Upper lobe of left lung (tissue), 6 donors: ENCODE results near the gene ANKRD11. TPM values are rescaled to one million over a fixed set of nuclear protein-coding genes. Genes with fewer than 3 reads are reported as not detected.
"Not testable (repeated sequence)": the region's sequence is repeated elsewhere in the genome, so short reads cannot be mapped to it uniquely, and the experiment has no call there.

Source experiments
- ATAC-seq, 2 donors: fragments of 200-7000 bp; cut with Tn5 transposase; one replicate each; pipeline ENCODE4 v1.9.1; 2022; ENCODE audit warnings: mild to moderate bottlenecking in 2 of 2, moderate library complexity in 2 of 2; ENCODE audit not compliant: low FRiP score in 2 of 2
- DNase-seq, 2 donors: peaks; one replicate each; pipeline ENCODE4 v3.0.0-alpha.2; 2019 to 2020
- H3K27ac ChIP-seq, 4 donors: fragments of 200-600 bp; sonication (generic); one replicate each; pipeline ENCODE4 v1.5.1; 2016 to 2019
- H3K27me3 ChIP-seq, 4 donors: fragments of 200-600 bp; sonication (generic); one replicate each; pipeline ENCODE4 v1.5.1; 2017 to 2019
- H3K36me3 ChIP-seq, 4 donors: fragments of 200-600 bp; sonication (generic); one replicate each; pipeline ENCODE4 v1.5.1; 2016 to 2019
- H3K4me1 ChIP-seq, 4 donors: fragments of 200-600 bp; sonication (generic); one replicate each; pipeline ENCODE4 v1.5.1; 2018 to 2019
- H3K4me3 ChIP-seq, 4 donors: fragments of 200-600 bp; sonication (generic); one replicate each; pipeline ENCODE4 v1.5.1; 2017 to 2019; ENCODE audit warnings: mild to moderate bottlenecking in 2 of 4, moderate library complexity in 1 of 4
- H3K9me3 ChIP-seq, 4 donors: fragments of 200-600 bp; sonication (generic); one replicate each; pipeline ENCODE4 v1.5.1; 2018 to 2019
- EP300 ChIP-seq, 4 donors: sonication (generic); formaldehyde crosslinking; IDR thresholded peaks; one replicate each; pipeline ENCODE4 v1.5.1; 2017; ENCODE audit warnings: antibody characterized with exemption in 4 of 4, control low read depth in 2 of 4
- POLR2A ChIP-seq, 4 donors: fragments of 450-650 bp; IDR thresholded peaks; one replicate each; pipeline ENCODE4 v1.5.1; 2016 to 2017; ENCODE audit warnings: antibody characterized with exemption in 4 of 4, mild to moderate bottlenecking in 2 of 4
- POLR2AphosphoS5 ChIP-seq, 2 donors: sonication (generic); formaldehyde crosslinking; IDR thresholded peaks; one replicate each; pipeline ENCODE4 v1.5.1; 2017; ENCODE audit warnings: antibody characterized with exemption in 2 of 2
- WGBS, 2 donors: methylation state at CpG; one replicate each; pipeline ENCODE4 v1.1.5; 2017 to 2018; 5-methylcytosine and 5-hydroxymethylcytosine counted together
- total RNA-seq, 6 donors: library from RNA; depleted of rRNA in 4 of 6; stranded (reverse); fragments of >200 nt in 4 of 6; gene quantifications; one replicate each; pipeline versions ENCODE4 v1.1.0 to v1.2.1, GENCODE V29; 2016 to 2021
- TF ChIP-seq, protein P1 (sequence below), 6 experiments: fragments of 450-650 bp in 4 of 6; fragments of 200-600 bp in 2 of 6; sonication (generic) in 2 of 6; IDR thresholded peaks; one replicate each; pipeline ENCODE4 v1.5.1; 2016 to 2019; ENCODE audit warnings: antibody characterized with exemption in 6 of 6
- donor health status: DM: no; HTN: no; CAD: no; lungs with moderate emphysema.
- donor health status: DM: no; HTN: yes; CAD: no; lungs with severe emphysema.

Gene ANKRD11
- total RNA-seq, 6 donors from 2014 or later = 92.4 to 313 (median 134) TPM

DNA sequence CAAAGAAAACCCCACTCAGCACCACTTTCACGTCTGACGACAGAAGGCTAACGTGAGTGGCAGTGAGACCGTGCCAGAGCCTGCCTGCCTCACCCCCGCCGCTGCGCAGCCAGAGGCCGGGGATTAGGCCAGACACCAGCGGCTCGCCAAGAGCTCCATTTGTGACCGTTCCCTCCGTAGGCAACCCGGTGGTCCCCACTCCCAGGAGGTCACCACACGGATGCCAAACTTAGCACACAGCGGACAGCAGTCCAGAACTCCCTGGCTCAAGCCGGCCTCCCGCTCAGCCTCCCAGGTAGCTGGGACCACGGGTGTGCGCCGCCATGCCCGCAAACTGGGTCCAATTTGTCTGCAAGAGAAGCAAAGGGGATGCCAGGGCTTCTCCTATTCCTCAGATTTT is 104.6 kb downstream of the ANKRD11 start:
- TF ChIP-seq POLR2AphosphoS5 (IDR thresholded peaks at IDR 0.05) = no peak
- no peak for ATAC-seq
- DNase-seq = no peak
- WGBS, 2 donors = 95 to 96% methylated on average over 17 to 21 of the region's 21 CpGs
- H3K27ac ChIP-seq = no peak overlapping the region
- no peaks in the 10 kb centered on the region for H3K27me3 ChIP-seq
- peaks cover 28 to 57% (median 38%) of the 10 kb centered on the region in 4 donors for H3K4me1 ChIP-seq
- no peak overlapping the region for H3K4me3 ChIP-seq
- H3K9me3 ChIP-seq = no peaks in the 10 kb centered on the region
- no peaks in the 10 kb centered on the region for H3K36me3 ChIP-seq

DNA sequence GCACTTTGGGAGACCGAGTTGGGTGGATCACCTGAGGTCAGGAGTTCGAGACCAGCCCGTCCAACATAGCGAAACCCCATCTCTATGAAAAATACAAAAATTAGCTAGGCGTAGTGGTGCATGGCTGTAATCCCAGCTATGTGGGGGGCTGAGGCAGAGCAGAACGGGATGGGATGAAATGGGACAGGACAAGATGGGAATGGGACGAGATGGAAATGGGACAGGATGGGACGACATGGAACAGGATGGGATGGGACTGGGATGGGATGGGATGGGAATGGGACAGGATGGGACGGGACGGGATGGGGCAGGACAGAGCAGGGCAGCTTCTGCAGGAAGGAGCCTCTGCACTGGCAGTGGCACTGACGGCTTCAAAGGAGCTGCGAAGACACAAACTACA is 106.1 kb downstream of the ANKRD11 start:
- Histone ChIP-seq H3K9me3 (no peaks in the 10 kb centered on the region), H3K36me3 (no peaks in the 10 kb centered on the region), H3K27me3 (no peaks in the 10 kb centered on the region), H3K4me3 (no peak overlapping the region), H3K4me1 (peaks cover 31 to 71% (median 41%) of the 10 kb centered on the region in 4 donors), H3K27ac (no peak overlapping the region)
- WGBS, 2 donors = 89 to 93% methylated on average over 12 of the region's 12 CpGs
- ATAC-seq (no peak), DNase-seq (no peak)
- TF ChIP-seq POLR2AphosphoS5 (IDR thresholded peaks at IDR 0.05) = no peak
- TF ChIP-seq EP300 (IDR thresholded peaks at IDR 0.05) = no peak
- TF ChIP-seq, protein P1, sequence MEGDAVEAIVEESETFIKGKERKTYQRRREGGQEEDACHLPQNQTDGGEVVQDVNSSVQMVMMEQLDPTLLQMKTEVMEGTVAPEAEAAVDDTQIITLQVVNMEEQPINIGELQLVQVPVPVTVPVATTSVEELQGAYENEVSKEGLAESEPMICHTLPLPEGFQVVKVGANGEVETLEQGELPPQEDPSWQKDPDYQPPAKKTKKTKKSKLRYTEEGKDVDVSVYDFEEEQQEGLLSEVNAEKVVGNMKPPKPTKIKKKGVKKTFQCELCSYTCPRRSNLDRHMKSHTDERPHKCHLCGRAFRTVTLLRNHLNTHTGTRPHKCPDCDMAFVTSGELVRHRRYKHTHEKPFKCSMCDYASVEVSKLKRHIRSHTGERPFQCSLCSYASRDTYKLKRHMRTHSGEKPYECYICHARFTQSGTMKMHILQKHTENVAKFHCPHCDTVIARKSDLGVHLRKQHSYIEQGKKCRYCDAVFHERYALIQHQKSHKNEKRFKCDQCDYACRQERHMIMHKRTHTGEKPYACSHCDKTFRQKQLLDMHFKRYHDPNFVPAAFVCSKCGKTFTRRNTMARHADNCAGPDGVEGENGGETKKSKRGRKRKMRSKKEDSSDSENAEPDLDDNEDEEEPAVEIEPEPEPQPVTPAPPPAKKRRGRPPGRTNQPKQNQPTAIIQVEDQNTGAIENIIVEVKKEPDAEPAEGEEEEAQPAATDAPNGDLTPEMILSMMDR (IDR thresholded peaks at IDR 0.05) = no peak
- TF ChIP-seq POLR2A (IDR thresholded peaks at IDR 0.05) = no peak

DNA sequence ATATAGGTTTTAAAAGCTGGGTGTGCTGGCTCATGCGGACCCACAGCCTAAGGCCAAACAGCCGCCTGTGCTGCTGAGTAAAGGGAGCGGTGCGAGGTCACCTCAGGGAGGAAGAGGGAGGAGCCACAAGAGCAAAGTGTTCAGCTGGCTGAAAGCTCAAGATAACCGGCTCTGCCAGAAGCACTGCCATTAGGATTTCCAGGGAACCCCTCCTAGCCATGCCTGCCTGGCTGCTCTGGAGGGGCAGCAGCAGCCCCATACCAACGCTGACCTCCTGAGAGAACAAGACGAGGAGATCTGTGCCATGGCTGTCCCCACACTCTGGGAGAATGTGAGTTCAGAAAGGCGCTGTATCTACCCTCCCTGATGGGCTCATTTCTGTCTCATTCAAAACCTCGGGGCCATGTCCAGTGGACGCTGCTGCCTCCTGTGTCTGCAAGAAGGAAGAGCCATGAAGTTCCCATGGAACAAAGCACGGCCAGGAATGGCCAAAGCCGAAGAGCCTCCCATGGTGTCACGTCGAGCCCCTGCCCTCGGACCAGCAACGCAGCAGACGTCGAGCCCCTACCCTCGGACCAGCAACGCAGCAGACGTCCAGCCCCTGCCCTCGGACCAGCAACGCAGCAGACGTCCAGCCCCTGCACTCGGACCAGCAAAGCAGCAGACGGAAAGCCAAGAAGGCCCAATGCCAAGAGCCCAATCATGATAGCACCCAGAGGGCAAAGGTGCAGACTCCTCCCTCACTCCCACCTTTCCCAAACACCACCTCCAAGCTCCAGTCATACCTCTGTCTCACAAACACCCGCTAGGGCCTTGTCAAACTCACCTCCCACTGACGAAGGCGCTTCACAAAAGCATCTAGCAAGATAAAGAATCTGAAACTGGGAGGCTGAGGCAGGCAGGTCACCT is 107.0 kb downstream of the ANKRD11 start:
- Histone ChIP-seq H3K4me1 (peaks cover 38 to 78% (median 43%) of the 10 kb centered on the region in 4 donors), H3K9me3 (no peaks in the 10 kb centered on the region), H3K36me3 (no peaks in the 10 kb centered on the region), H3K4me3 (no peak overlapping the region), H3K27ac (peak overlapping the region in 1 of 4 donors; percentile 7), H3K27me3 (no peaks in the 10 kb centered on the region)
- TF ChIP-seq POLR2A (IDR thresholded peaks at IDR 0.05) = no peak
- DNase-seq = peak in 1 of 2 donors; percentile 66
- WGBS, 2 donors = 59 to 63% methylated on average over 14 to 29 of the region's 29 CpGs
- ATAC-seq = peak; percentile 56 to 73

DNA sequence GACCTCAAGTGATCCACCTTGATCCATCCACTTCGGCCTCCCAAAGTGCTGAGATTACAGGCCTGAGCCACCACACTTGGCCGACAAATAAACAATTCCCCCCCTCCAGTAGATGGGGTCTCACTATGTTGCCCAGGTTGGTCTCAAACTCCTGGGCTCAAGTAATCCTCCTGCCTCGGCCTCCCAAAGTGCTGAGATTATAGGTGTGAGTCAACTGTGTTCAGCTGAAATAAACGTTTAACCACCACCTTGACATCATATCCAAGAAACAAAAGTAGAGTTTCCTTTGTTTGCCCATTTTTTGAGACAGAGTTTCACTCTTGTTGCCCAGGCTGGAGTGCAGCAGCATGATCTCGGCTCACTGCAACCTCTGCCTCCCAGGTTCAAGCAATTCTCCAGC is 107.8 kb downstream of the ANKRD11 start:
- DNase-seq, H3K4me3 ChIP-seq, H3K9me3 ChIP-seq, H3K27me3 ChIP-seq, H3K36me3 ChIP-seq, ATAC-seq: not testable (repeated sequence)
- H3K4me1 ChIP-seq = peaks cover 39 to 78% (median 43%) of the 10 kb centered on the region in 4 donors
- peak overlapping the region in 1 of 4 donors; percentile 7 for H3K27ac ChIP-seq
- 69 to 81% methylated on average over 3 to 5 of the region's 5 CpGs for WGBS, 2 donors

DNA sequence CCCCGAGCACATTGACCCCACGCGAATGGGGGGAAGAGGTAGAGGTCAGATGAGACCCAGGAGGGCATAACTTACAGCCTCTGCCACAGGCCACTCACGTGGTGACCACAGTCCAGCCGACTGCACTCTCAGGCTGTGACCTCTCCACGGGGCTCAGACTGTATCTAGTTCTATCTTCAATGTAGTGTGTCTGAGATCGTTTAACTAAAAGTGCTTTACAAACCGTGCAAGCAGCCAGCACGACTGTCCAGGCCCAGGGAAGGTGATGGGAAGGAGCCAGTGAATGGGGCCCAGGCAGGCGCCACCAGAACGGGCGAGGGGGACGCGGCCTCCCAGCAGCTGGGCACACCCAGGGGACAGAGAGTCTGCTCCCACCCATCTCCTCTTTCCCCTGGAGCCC is 108.6 kb downstream of the ANKRD11 start:
- no peak for ATAC-seq
- no peak for DNase-seq
- Histone ChIP-seq H3K27ac (no peak overlapping the region), H3K4me3 (no peak overlapping the region), H3K9me3 (no peaks in the 10 kb centered on the region), H3K4me1 (peaks cover 36 to 74% (median 41%) of the 10 kb centered on the region in 4 donors), H3K36me3 (no peaks in the 10 kb centered on the region), H3K27me3 (no peaks in the 10 kb centered on the region)
- WGBS, 2 donors = 76 to 83% methylated on average over 13 to 14 of the region's 14 CpGs
- TF ChIP-seq EP300 (IDR thresholded peaks at IDR 0.05) = no peak
- TF ChIP-seq, protein P1 (IDR thresholded peaks at IDR 0.05) = no peak
- TF ChIP-seq POLR2AphosphoS5 (IDR thresholded peaks at IDR 0.05) = no peak
- TF ChIP-seq POLR2A (IDR thresholded peaks at IDR 0.05) = no peak

DNA sequence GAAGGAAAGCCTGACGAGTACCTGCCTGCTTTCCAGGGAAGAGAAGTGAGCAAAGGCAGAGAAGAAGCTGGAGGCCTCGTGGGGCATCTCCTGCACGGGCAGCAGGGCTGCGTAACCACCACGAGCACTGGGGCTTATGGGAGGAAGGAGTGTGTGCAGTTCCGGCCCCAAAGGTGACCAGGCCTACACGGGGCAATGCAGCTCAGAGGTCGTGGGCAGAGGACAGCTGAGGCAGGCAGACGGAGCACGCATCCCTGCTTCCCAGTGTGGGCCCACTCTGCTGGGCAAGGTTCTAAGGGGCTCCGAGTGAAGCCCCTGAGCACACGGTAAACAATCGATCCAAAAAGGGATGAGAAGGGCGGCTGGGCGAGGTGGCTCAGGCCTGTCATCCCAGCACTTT is 109.7 kb downstream of the ANKRD11 start:
- WGBS, 2 donors = 77 to 85% methylated on average over 15 of the region's 15 CpGs
- ATAC-seq = no peak
- H3K36me3 ChIP-seq = no peaks in the 10 kb centered on the region
- no peaks in the 10 kb centered on the region for H3K27me3 ChIP-seq
- peaks cover 0 to 5% (median 0%) of the 10 kb centered on the region in 4 donors for H3K9me3 ChIP-seq
- DNase-seq = no peak
- no peak overlapping the region for H3K27ac ChIP-seq
- H3K4me3 ChIP-seq = no peak overlapping the region
- H3K4me1 ChIP-seq = peaks cover 30 to 63% (median 36%) of the 10 kb centered on the region in 4 donors
- TF ChIP-seq POLR2A (IDR thresholded peaks at IDR 0.05) (no peak), EP300 (IDR thresholded peaks at IDR 0.05) (no peak)
- TF ChIP-seq, protein P1 (IDR thresholded peaks at IDR 0.05) = no peak
